K562 (cell line): Measurements from ENCODE around the gene SORCS2. TPM values are rescaled to one million over a fixed set of nuclear protein-coding genes. Genes with fewer than 3 reads are reported as not detected.

Experiments used
- ATAC-seq: fragments of 200-7000 bp; cut with Tn5 transposase; 3 replicates; pipeline ENCODE4 v1.9.1; 2020; ENCODE audit warnings: moderate library complexity
- BruUV-seq: library from RNA; stranded (reverse); fragments of 400-500 nt; replicated peaks from 2 replicates; lab custom pipeline; 2021; lab: Mats Ljungman, UMichigan
- CTCF ChIA-PET: fragments of 300-600 bp; formaldehyde crosslinking; extraction: SDS; loops from one replicate; lab custom pipeline; 2021; ENCODE audit warnings: low intra/inter-chr PET ratio; lab: Yijun Ruan, JAX
- POLR2A ChIA-PET: fragments of 300-600, 350-650 bp; sonication (Branson Sonifier 250); formaldehyde crosslinking; extraction: SDS; loops from one replicate; lab custom pipeline; 2021; ENCODE audit warnings: antibody characterized with exemption, inconsistent platforms; lab: Yijun Ruan, JAX
- DNase-seq, 4 experiments: peaks; one replicate each; pipeline versions ENCODE4 v3.0.0 to v3.0.0-alpha.2; 2011 to 2018; ENCODE audit warnings: low spot score in 3 of 4, mixed read lengths in 3 of 4; ENCODE audit errors: extremely low read depth in 1 of 4
- FAIRE-seq: peaks from 2 replicates; lab custom pipeline; 2011; peaks lifted over from hg19 to GRCh38; lab: Jason Lieb, UNC
- H2AFZ ChIP-seq: 2 replicates; pipeline ENCODE4 v1.6.0; 2011; ENCODE audit warnings: low read depth, low read length, control low read depth, inconsistent platforms
- H3K27ac ChIP-seq: fragments of 200-600 bp; 3 replicates; pipeline ENCODE4 v1.8.0; 2011; ENCODE audit warnings: low read depth, mild to moderate bottlenecking, control low read depth, inconsistent platforms, low read length, moderate library complexity, mixed read lengths; ENCODE audit errors: extremely low read depth
- H3K27me3 ChIP-seq, 2 experiments: fragments of 300-600 bp in 1 of 2; 2 replicates in 1 of 2; 3 replicates in 1 of 2; pipeline versions ENCODE4 v1.6.0 to v1.8.0; 2011; ENCODE audit warnings: inconsistent platforms in 2 of 2, low read length in 2 of 2, mild to moderate bottlenecking in 1 of 2, mixed read lengths in 1 of 2, moderate library complexity in 1 of 2; ENCODE audit not compliant: control insufficient read depth in 2 of 2, insufficient read depth in 2 of 2
- H3K36me3 ChIP-seq: fragments of 300-600 bp; 3 replicates; pipeline ENCODE4 v1.8.0; 2011; ENCODE audit warnings: mild to moderate bottlenecking, low read length, inconsistent platforms; ENCODE audit not compliant: control insufficient read depth, insufficient read depth
- H3K4me1 ChIP-seq, 2 experiments: fragments of 200-600 bp in 1 of 2; replicated peaks in 1 of 2; 2 replicates in 1 of 2; 3 replicates in 1 of 2; pipeline versions ENCODE4 v1.5.1 to v1.8.0; 2011; ENCODE audit warnings: inconsistent platforms in 2 of 2, low read length in 2 of 2, mild to moderate bottlenecking in 1 of 2, mixed read lengths in 1 of 2, moderate library complexity in 1 of 2; ENCODE audit not compliant: control insufficient read depth in 2 of 2, insufficient read depth in 2 of 2
- H3K4me2 ChIP-seq: 2 replicates; pipeline ENCODE4 v1.6.1; 2011; ENCODE audit warnings: low read length, control low read depth, inconsistent platforms, mixed read lengths; ENCODE audit not compliant: insufficient read depth
- H3K4me3 ChIP-seq: fragments of 200-600 bp; sonication (generic), shearing (Covaris generic); 2 replicates; pipeline ENCODE4 v1.5.1; 2016; ENCODE audit warnings: control low read depth, inconsistent platforms
- H3K79me2 ChIP-seq: fragments of 200-600 bp; 3 replicates; pipeline ENCODE4 v1.8.0; 2011; ENCODE audit warnings: low read length, inconsistent platforms; ENCODE audit not compliant: control insufficient read depth, insufficient read depth
- H3K9ac ChIP-seq, 2 experiments: 2 replicates each; pipeline versions ENCODE4 v1.6.0 to v1.6.1; 2011; ENCODE audit warnings: low read depth in 2 of 2, low read length in 2 of 2, control low read depth in 1 of 2, inconsistent platforms in 1 of 2, mild to moderate bottlenecking in 1 of 2, mixed read lengths in 1 of 2; ENCODE audit not compliant: insufficient read depth in 1 of 2
- H3K9me1 ChIP-seq: one replicate; pipeline ENCODE4 v1.6.0; 2011; ENCODE audit warnings: inconsistent platforms, mild to moderate bottlenecking, low read length, moderate library complexity; ENCODE audit not compliant: control insufficient read depth, insufficient read depth
- H3K9me3 ChIP-seq: replicated peaks from 2 replicates; pipeline ENCODE4 v1.5.1; 2011; ENCODE audit warnings: low read depth, low read length, inconsistent platforms; ENCODE audit not compliant: control insufficient read depth, insufficient read depth
- H4K20me1 ChIP-seq: replicated peaks from 2 replicates; pipeline ENCODE4 v1.6.1; 2011; ENCODE audit warnings: low read length, inconsistent platforms, mixed read lengths; ENCODE audit not compliant: control insufficient read depth, insufficient read depth
- ADNP ChIP-seq: fragments of 200-800 bp; sonication (Bioruptor generic); IDR thresholded peaks from 2 replicates; pipeline ENCODE4 v1.6.1; 2016; ENCODE audit warnings: missing genetic modification characterization, missing compliant biosample characterization
- CREM ChIP-seq: IDR thresholded peaks from 2 replicates; pipeline ENCODE4 v1.6.1; 2014; ENCODE audit warnings: antibody characterized with exemption, low read depth
- CTBP1 ChIP-seq: fragments of 450-650 bp; IDR thresholded peaks from 2 replicates; pipeline ENCODE4 v1.6.1; 2016; ENCODE audit warnings: borderline replicate concordance
- KLF16 ChIP-seq: IDR thresholded peaks from 2 replicates; pipeline ENCODE4 v1.6.1; 2016; ENCODE audit warnings: antibody characterized with exemption
- MAZ ChIP-seq, 2 experiments: fragments of 450-650 bp in 1 of 2; sonication (generic) in 1 of 2; formaldehyde crosslinking; IDR thresholded peaks in 1 of 2; conservative IDR thresholded peaks in 1 of 2; 2 replicates each; pipeline versions ENCODE4 v1.4.0 to v1.5.0; 2020; ENCODE audit warnings: mild to moderate bottlenecking in 1 of 2, missing genetic modification reagents in 1 of 2
- MEIS2 ChIP-seq: fragments of 450-650 bp; IDR thresholded peaks from 2 replicates; pipeline ENCODE4 v1.6.1; 2014; ENCODE audit warnings: mild to moderate bottlenecking; ENCODE audit not compliant: partially characterized antibody
- NCOA4 ChIP-seq: fragments of 450-650 bp; IDR thresholded peaks from 2 replicates; pipeline ENCODE4 v1.6.1; 2018; ENCODE audit warnings: mild to moderate bottlenecking; ENCODE audit not compliant: partially characterized antibody
- PHF21A ChIP-seq: fragments of 450-650 bp; IDR thresholded peaks from 2 replicates; pipeline ENCODE4 v1.6.1; 2017; ENCODE audit warnings: low read depth, borderline replicate concordance
- RBM39 ChIP-seq: fragments of 200-400 bp; formaldehyde crosslinking; optimal IDR thresholded peaks from 2 replicates; pipeline ENCODE3; 2018; ENCODE audit warnings: low read depth, low read length
- RERE ChIP-seq: sonication (generic); formaldehyde crosslinking; IDR thresholded peaks from 2 replicates; pipeline ENCODE4 v1.8.0; 2023; ENCODE audit warnings: missing genetic modification reagents, mild to moderate bottlenecking, borderline replicate concordance
- SP1 ChIP-seq: sonication (generic); formaldehyde crosslinking; IDR thresholded peaks from 2 replicates; pipeline ENCODE4 v1.8.1; 2022; ENCODE audit warnings: mild to moderate bottlenecking, missing genetic modification reagents
- TARDBP ChIP-seq: fragments of 450-650 bp; IDR thresholded peaks from 2 replicates; pipeline ENCODE4 v1.6.1; 2016
- ZNF143 ChIP-seq: sonication (generic); formaldehyde crosslinking; IDR thresholded peaks from 2 replicates; pipeline ENCODE4 v1.9.0; 2022; ENCODE audit warnings: mild to moderate bottlenecking, missing genetic modification reagents
- ZNF77 ChIP-seq: fragments of 250-450 bp; sonication (Bioruptor Pico); IDR thresholded peaks from 2 replicates; pipeline ENCODE4 v1.5.0; 2020
- WGBS: fragments of 100-300 bp; shearing (Covaris generic); methylation state at CpG from one replicate; pipeline ENCODE4 v1.1.6; 2016; ENCODE audit warnings: low coverage, mixed read lengths; ENCODE audit not compliant: insufficient coverage; ENCODE audit errors: missing lambda C conversion rate; 5-methylcytosine and 5-hydroxymethylcytosine counted together
- in situ Hi-C: fragments of 300-500 bp; cut with MboI; formaldehyde crosslinking; loops from 4 replicates; pipeline ENCODE4 v1.15.0; 2018; ENCODE audit warnings: inconsistent platforms, mixed read lengths
- intact Hi-C: fragments of 100-400 bp; cut with micrococcal nuclease; formaldehyde crosslinking; loops from 2 replicates; pipeline ENCODE4 v1.14.2; 2022
- polyA plus RNA-seq, 8 experiments: library from polyadenylated mRNA; depleted of rRNA in 4 of 8; stranded (reverse) in 5 of 8; unstranded in 3 of 8; fragments of >200 nt; fragmentation: Nextera tagmentation in 2 of 8; fragmentation: Illumina TruSeq in 1 of 8; extraction: Ambion mirVana in 2 of 8; extraction: Trizol in 1 of 8; gene quantifications; 2 replicates each; pipeline versions ENCODE4 v1.2.1 to v1.2.3, GENCODE V29; 2011 to 2014; ENCODE audit warnings: inconsistent platforms in 1 of 8, missing spikeins in 1 of 8
- total RNA-seq, 7 experiments: library from RNA; depleted of rRNA in 6 of 7; stranded (reverse); fragments of >200 nt in 6 of 7; fragmentation: Illumina TruSeq in 2 of 7; extraction: Trizol in 2 of 7; gene quantifications; 2 replicates each; pipeline versions ENCODE4 v1.2.1 to v1.2.3, GENCODE V29; 2011 to 2021; ENCODE audit warnings: low replicate concordance in 1 of 7

The SORCS2 gene
- total and polyA plus RNA-seq, 9 of the 15 experiments (the other 6 are each of a cell fraction or from before 2014, with no cell fraction given), result not detected

GRCh38 chr4:7369511-7369910 is 177.2 kb downstream of the SORCS2 start:
- Histone ChIP-seq H3K27me3 (peaks cover 20 to 52% of the 10 kb centered on the region in 2 experiments; a peak in 4 of 5 replicates), H3K27ac (no peak overlapping the region), H3K9me1 (no peaks in the 10 kb centered on the region), H2AFZ (no peak overlapping the region), H3K4me2 (no peak overlapping the region), H3K79me2 (no peaks in the 10 kb centered on the region), H3K9me3 (no peaks in the 10 kb centered on the region), H4K20me1 (peaks cover 6% of the 10 kb centered on the region), H3K36me3 (no peaks in the 10 kb centered on the region), H3K4me1 (no peaks in the 10 kb centered on the region), H3K4me3 (no peak overlapping the region), H3K9ac (no peak overlapping the region)
- no TSS peak for BruUV-seq
- CTCF ChIA-PET, result no interaction called here
- TF ChIP-seq NCOA4 (no peak), SP1 (CRISPR knock-in tag) (no peak)
- intact Hi-C loops, result no loop called here
- 0% methylated on average over 13 of the region's 13 CpGs for WGBS
- DNase-seq (no peak), FAIRE-seq (no peak), ATAC-seq (no peak)
- in situ Hi-C loops, result no loop called here
- POLR2A ChIA-PET, result no interaction called here

GRCh38 chr4:7370038-7370437 is 177.7 kb downstream of the SORCS2 start:
- Histone ChIP-seq H3K4me1 (no peaks in the 10 kb centered on the region), H3K4me3 (no peak overlapping the region), H3K9ac (no peak overlapping the region), H3K27ac (no peak overlapping the region), H3K4me2 (no peak overlapping the region), H3K9me3 (no peaks in the 10 kb centered on the region), H3K36me3 (no peaks in the 10 kb centered on the region), H3K79me2 (no peaks in the 10 kb centered on the region), H3K27me3 (peaks cover 20 to 58% of the 10 kb centered on the region in 2 experiments; a peak in 4 of 5 replicates), H4K20me1 (peaks cover 6% of the 10 kb centered on the region), H2AFZ (no peak overlapping the region), H3K9me1 (no peaks in the 10 kb centered on the region)
- ChIA-PET CTCF (no interaction called here), POLR2A (no interaction called here)
- ATAC-seq, result no peak
- no peak for FAIRE-seq
- 2% methylated on average over 7 of the region's 7 CpGs for WGBS
- no peak for DNase-seq
- in situ Hi-C loops, result no loop called here
- BruUV-seq, result no TSS peak
- intact Hi-C loops, result no loop called here
- TF ChIP-seq TARDBP (no peak), ADNP (tag) (no peak), KLF16 (no peak), MAZ (CRISPR knock-in tag; conservative IDR thresholded peaks at IDR 0.05 in 1 of 2, IDR thresholded peaks at IDR 0.05 in 1 of 2) (no peak), RBM39 (no peak), CREM (no peak), ZNF77 (no peak), CTBP1 (no peak), PHF21A (no peak), MEIS2 (no peak), RERE (CRISPR knock-in tag) (no peak), ZNF143 (CRISPR knock-in tag) (no peak)
